ENCODE measurements around the gene CITED2. TPM values are rescaled to one million over a fixed set of nuclear protein-coding genes. Genes with fewer than 3 reads are reported as not detected.
A peak's percentile ranks its signal among the peaks of the same experiment; 100 is the strongest.

Gene CITED2
- polyA plus RNA-seq, 1 donor: 107 TPM

DNA sequence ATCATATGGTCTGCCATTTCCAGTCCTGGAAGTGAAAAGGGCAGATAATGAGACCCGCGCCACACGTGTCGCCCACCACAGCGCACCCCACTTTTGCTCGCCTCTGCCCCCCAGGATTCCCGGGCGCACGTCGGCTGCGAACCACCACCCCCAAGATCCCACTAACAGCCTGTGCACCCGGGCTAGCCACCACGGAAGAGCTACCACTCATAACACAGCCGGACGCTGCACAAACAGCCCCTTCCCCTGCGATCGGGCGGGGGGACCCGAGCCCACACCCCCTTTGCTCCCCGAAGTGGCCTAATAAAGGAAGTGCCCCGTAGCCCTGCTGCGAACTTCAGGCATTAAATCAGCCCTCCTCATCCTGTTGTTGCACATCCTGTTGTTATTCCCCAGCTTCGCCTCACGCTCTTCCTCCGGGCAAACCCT lies 506 bp downstream of the CITED2 start:
- H3K4me1 ChIP-seq (ENCODE audit: control insufficient read depth, insufficient read depth, low read length): peaks cover 24% of the 10 kb centered on the region

DNA sequence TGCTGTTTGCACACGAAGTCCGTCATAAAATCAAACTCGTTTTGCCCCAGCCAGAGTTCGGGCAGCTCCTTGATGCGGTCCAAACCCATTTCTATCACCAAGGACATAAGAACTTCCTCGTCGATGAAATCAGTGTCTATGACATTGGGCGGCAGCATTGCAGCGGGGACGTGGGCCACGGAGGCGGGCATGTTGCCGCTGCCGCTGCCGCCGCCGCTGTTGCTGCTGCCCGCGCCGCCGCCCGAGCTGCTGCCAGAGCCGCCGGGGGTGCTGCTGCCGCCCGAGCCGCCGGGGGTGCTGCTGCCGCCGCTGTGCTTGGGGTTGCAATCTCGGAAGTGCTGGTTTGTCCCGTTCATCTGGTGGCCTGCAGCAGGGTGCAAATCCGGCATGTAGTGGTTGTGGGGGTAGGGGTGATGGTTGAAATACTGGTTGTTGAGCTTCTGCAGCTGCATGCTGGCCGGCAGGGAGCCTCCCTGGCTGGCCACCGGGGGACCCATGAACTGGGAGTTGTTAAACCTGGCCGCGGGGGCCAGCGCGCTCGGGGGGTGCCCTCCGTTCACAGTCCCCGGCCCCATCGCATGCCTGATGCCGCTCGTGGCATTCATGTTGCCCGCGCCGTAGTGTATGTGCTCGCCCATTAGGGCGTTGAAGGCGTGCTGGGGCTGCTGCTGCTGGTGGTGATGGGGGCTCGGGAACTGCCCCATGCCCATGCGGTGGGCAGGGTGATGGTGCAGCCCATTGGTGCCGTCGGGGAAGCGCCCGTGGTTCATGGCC lies 1.1 kb downstream of the CITED2 start:
- Histone ChIP-seq H3K4me3 (ENCODE audit: low read length) (peak overlapping the region; percentile 94), H3K4me1 (ENCODE audit: control insufficient read depth, insufficient read depth, low read length) (peaks cover 28% of the 10 kb centered on the region), H3K36me3 (ENCODE audit: control insufficient read depth, insufficient read depth, low read length) (peaks cover 8% of the 10 kb centered on the region), H3K9me3 (ENCODE audit: control insufficient read depth, low read depth, low read length) (peaks cover 5% of the 10 kb centered on the region), H3K27me3 (ENCODE audit: control insufficient read depth, insufficient read depth, low read length) (no peaks in the 10 kb centered on the region), H3K27ac (ENCODE audit: low read length) (peak overlapping the region; percentile 99)
- DNase-seq: peak in 1 of 2 donors; percentile 73
- no CpG with 5 or more reads among the region's 57 CpGs for WGBS (ENCODE audit: insufficient coverage, low lambda C conversion rate)

More for the DNA sequence above, 506 bp downstream of the CITED2 start:
- Histone ChIP-seq H3K27me3 (ENCODE audit: control insufficient read depth, insufficient read depth, low read length) (no peaks in the 10 kb centered on the region), H3K36me3 (ENCODE audit: control insufficient read depth, insufficient read depth, low read length) (peaks cover 8% of the 10 kb centered on the region), H3K9me3 (ENCODE audit: control insufficient read depth, low read depth, low read length) (peaks cover 5% of the 10 kb centered on the region), H3K4me3 (ENCODE audit: low read length) (peak overlapping the region; percentile 94), H3K27ac (ENCODE audit: low read length) (peak overlapping the region; percentile 99)
- DNase-seq: peak in 1 of 2 donors; percentile 59
- no CpG with 5 or more reads among the region's 25 CpGs for WGBS (ENCODE audit: insufficient coverage, low lambda C conversion rate)

- Histone ChIP-seq H3K4me3 (ENCODE audit: low read length) (peak overlapping the region; percentile 94), H3K27ac (ENCODE audit: low read length) (peak overlapping the region; percentile 76), H3K27me3 (ENCODE audit: control insufficient read depth, insufficient read depth, low read length) (no peaks in the 10 kb centered on the region), H3K36me3 (ENCODE audit: control insufficient read depth, insufficient read depth, low read length) (peaks cover 8% of the 10 kb centered on the region), H3K4me1 (ENCODE audit: control insufficient read depth, insufficient read depth, low read length) (peaks cover 28% of the 10 kb centered on the region), H3K9me3 (ENCODE audit: control insufficient read depth, low read depth, low read length) (peaks cover 5% of the 10 kb centered on the region)
- WGBS (ENCODE audit: insufficient coverage, low lambda C conversion rate): 20% methylated on average over 1 of the region's 14 CpGs
- DNase-seq: peak in 1 of 2 donors; percentile 48
Measured at GRCh38 chr6:139372326-139373153, 1.9 kb downstream of the CITED2 start.

DNA sequence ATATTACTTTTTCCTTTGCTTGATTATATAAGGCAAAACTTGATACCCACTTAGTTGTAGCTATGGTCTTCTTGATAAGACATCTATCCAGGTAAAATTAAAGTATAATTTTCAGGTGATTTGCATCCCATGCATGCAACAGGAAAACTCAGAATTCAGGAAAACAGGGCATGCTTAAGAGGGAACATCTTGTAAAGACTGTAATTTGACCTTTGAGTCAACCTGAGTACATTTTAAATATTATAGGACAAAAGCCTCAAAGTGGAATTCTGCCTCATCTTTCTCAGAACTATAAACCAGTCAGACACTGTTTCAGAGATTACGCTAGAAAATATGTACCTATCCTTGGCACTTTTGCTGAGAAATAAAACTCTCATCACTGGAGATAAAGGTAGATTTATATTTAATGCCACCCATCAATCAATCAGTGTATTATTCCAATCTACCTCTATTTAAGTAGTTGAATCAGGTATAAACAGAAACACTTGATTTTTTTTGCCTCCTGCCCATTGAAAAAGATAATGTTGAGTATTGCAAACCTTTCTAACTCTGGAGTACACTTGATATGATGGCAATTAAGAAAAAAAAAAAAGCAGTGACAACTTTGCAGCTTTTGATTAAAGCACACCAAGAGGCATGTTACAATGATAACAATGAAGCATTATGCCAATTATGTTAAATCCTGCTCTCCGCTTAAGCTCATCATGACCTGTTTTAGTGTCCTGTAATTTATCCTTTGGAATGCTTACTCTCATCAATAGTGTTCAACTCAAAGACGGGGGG lies 2.8 kb downstream of the CITED2 start:
- Histone ChIP-seq H3K4me1 (ENCODE audit: control insufficient read depth, insufficient read depth, low read length) (peaks cover 23% of the 10 kb centered on the region), H3K4me3 (ENCODE audit: low read length) (peak overlapping the region; percentile 94), H3K9me3 (ENCODE audit: control insufficient read depth, low read depth, low read length) (peaks cover 5% of the 10 kb centered on the region), H3K27me3 (ENCODE audit: control insufficient read depth, insufficient read depth, low read length) (no peaks in the 10 kb centered on the region), H3K27ac (ENCODE audit: low read length) (peak overlapping the region; percentile 76), H3K36me3 (ENCODE audit: control insufficient read depth, insufficient read depth, low read length) (peaks cover 8% of the 10 kb centered on the region)
- 20% methylated on average over 1 of the region's 3 CpGs for WGBS (ENCODE audit: insufficient coverage, low lambda C conversion rate)
- no peak for DNase-seq

DNA sequence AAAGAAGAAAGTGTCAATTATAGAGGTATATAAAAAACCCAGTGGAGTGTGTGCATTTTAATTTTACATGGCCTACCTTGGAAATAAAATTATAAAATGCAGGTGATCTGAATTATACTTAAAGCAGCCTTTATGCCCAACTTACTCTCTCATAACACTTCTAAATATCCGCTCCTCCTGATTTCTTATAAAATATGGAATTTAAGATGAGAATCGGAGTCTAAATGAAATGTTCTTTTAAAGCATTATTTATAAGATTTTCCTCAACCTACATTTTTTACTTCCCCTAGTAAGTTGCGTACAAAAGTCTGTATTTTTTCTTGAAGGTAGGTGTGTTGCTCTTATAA lies 3.5 kb downstream of the CITED2 start:
- Histone ChIP-seq H3K4me1 (ENCODE audit: control insufficient read depth, insufficient read depth, low read length) (peaks cover 18% of the 10 kb centered on the region), H3K27me3 (ENCODE audit: control insufficient read depth, insufficient read depth, low read length) (no peaks in the 10 kb centered on the region), H3K36me3 (ENCODE audit: control insufficient read depth, insufficient read depth, low read length) (peaks cover 8% of the 10 kb centered on the region), H3K4me3 (ENCODE audit: low read length) (peak overlapping the region; percentile 94), H3K9me3 (ENCODE audit: control insufficient read depth, low read depth, low read length) (peaks cover 5% of the 10 kb centered on the region), H3K27ac (ENCODE audit: low read length) (peak overlapping the region; percentile 76)
- no peak for DNase-seq
- WGBS (ENCODE audit: insufficient coverage, low lambda C conversion rate): 80% methylated on average over 1 of the region's 3 CpGs

- DNase-seq: no peak
- peak overlapping the region; percentile 94 for H3K4me3 ChIP-seq (ENCODE audit: low read length)
- 0% methylated on average over 3 of the region's 5 CpGs for WGBS (ENCODE audit: insufficient coverage, low lambda C conversion rate)
Measured at GRCh38 chr6:139370283-139370998, 4.0 kb downstream of the CITED2 start.

DNA sequence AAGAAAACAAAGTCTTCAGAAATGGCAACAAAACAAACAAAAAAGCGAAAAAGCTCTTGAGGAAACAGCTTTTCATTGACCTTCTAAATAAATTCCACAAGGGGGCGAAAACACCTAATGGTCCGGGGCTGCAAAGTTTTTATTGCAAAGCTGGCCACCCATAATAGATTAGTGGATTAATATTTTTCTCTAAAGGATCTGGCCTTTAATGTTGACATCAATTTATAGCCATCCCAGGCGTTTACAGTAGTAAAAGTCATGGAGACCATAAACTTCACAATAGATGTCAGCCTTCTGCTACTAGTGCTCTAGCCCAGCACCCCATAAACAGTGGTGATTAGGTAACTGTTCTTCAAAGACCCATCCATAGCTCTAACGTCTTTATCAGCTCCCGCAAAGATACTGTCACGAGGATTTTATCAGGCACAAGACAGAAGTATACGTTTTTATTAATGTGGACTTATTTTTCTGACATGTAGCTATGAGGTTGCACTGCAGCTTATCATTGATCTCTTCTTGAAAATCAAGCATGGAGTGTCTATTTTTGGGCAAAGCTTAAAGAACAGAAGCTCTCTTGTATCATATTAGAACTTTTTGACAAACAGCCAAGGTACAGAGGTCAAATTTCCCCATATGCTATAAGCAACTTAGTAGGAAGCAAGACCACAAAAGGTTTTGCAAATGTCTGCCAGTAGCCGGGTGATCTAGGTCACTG lies 4.7 kb downstream of the CITED2 start:
- Histone ChIP-seq H3K27me3 (ENCODE audit: control insufficient read depth, insufficient read depth, low read length) (no peaks in the 10 kb centered on the region), H3K4me3 (ENCODE audit: low read length) (peak overlapping the region; percentile 3), H3K36me3 (ENCODE audit: control insufficient read depth, insufficient read depth, low read length) (peaks cover 8% of the 10 kb centered on the region), H3K4me1 (ENCODE audit: control insufficient read depth, insufficient read depth, low read length) (peaks cover 18% of the 10 kb centered on the region), H3K9me3 (ENCODE audit: control insufficient read depth, low read depth, low read length) (peaks cover 5% of the 10 kb centered on the region), H3K27ac (ENCODE audit: low read length) (peak overlapping the region; percentile 76)
- 29% methylated on average over 1 of the region's 9 CpGs for WGBS (ENCODE audit: insufficient coverage, low lambda C conversion rate)
- DNase-seq: peak; percentile 79 to 94

More at GRCh38 chr6:139370283-139370998, 4.0 kb downstream of the CITED2 start:
- H3K36me3 ChIP-seq (ENCODE audit: control insufficient read depth, insufficient read depth, low read length): peaks cover 8% of the 10 kb centered on the region
- peaks cover 5% of the 10 kb centered on the region for H3K9me3 ChIP-seq (ENCODE audit: control insufficient read depth, low read depth, low read length)
- no peaks in the 10 kb centered on the region for H3K27me3 ChIP-seq (ENCODE audit: control insufficient read depth, insufficient read depth, low read length)
- H3K4me1 ChIP-seq (ENCODE audit: control insufficient read depth, insufficient read depth, low read length): peaks cover 18% of the 10 kb centered on the region
- peak overlapping the region; percentile 76 for H3K27ac ChIP-seq (ENCODE audit: low read length)

DNA sequence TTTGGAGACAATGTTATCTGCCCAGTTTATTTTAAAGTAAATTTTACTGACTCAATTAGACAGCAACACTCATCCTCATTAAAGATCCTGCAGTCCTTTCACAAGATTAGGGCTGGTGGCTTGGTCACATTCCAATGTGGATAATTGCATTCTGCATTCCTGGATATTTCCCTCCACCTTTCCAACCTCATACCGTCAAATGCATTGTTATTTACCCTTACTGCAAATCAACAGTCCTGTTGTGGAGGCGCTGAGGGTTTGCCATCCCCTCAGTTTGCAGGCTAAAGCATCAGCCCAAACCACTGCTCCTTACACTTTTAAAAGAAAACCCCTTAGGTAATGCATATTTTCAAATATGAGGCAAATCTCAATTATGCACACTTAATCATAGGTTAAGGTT lies 5.4 kb downstream of the CITED2 start:
- peaks cover 18% of the 10 kb centered on the region for H3K4me1 ChIP-seq (ENCODE audit: control insufficient read depth, insufficient read depth, low read length)
- no peak for DNase-seq
- H3K36me3 ChIP-seq (ENCODE audit: control insufficient read depth, insufficient read depth, low read length): peaks cover 8% of the 10 kb centered on the region
- no peaks in the 10 kb centered on the region for H3K27me3 ChIP-seq (ENCODE audit: control insufficient read depth, insufficient read depth, low read length)
- WGBS (ENCODE audit: insufficient coverage, low lambda C conversion rate): no CpG with 5 or more reads among the region's 2 CpGs
- H3K4me3 ChIP-seq (ENCODE audit: low read length): no peak overlapping the region
- peak overlapping the region; percentile 76 for H3K27ac ChIP-seq (ENCODE audit: low read length)
- H3K9me3 ChIP-seq (ENCODE audit: control insufficient read depth, low read depth, low read length): peaks cover 5% of the 10 kb centered on the region

- H3K27me3 ChIP-seq (ENCODE audit: control insufficient read depth, insufficient read depth, low read length): no peaks in the 10 kb centered on the region
- H3K9me3 ChIP-seq (ENCODE audit: control insufficient read depth, low read depth, low read length): peaks cover 3% of the 10 kb centered on the region
- peaks cover 18% of the 10 kb centered on the region for H3K4me1 ChIP-seq (ENCODE audit: control insufficient read depth, insufficient read depth, low read length)
- peaks cover 8% of the 10 kb centered on the region for H3K36me3 ChIP-seq (ENCODE audit: control insufficient read depth, insufficient read depth, low read length)
- H3K4me3 ChIP-seq (ENCODE audit: low read length): no peak overlapping the region
- no peak for DNase-seq
- WGBS (ENCODE audit: insufficient coverage, low lambda C conversion rate): no CpG with 5 or more reads among the region's 1 CpG
- no peak overlapping the region for H3K27ac ChIP-seq (ENCODE audit: low read length)
Measured at GRCh38 chr6:139368661-139369060, 5.8 kb downstream of the CITED2 start.
